NAMALWA (cell line): ENCODE data around the gene NSMCE1.
A peak's percentile ranks its signal among the peaks of the same experiment; 100 is the strongest.

Experiments used
- DNase-seq: peaks from one replicate; pipeline ENCODE4 v3.0.0-alpha.2; 2015; ENCODE audit warnings: low spot score

The NSMCE1 gene

DNA sequence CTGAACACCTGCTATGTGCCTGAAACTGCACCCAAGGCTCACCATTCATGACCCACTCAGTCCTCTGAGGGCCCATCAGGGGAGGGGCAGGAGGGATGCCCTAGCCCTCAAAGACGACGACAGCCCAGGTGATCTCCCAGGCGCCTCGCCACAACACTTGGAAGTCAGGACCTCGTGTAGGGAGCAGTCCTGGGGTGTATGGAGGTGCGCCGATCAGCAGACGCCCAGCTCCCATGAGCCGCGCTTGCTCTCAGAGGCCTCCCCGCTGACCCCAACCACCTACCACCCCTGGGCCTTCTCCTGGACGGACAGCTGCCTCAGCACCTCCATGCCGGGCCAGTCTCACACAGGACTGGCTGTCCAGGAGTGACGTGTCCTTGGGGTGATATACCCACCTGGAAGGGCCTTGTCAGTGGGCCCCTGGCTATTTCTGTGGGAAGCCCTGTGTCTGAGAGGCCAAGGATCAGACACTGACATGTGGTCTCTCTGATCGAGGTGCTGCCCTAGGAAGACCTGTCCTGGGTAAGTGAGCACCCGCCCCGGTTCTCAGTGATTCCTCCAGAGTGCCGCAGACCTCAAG, 38.6 kb downstream of the NSMCE1 start:
- no peak for DNase-seq

DNA sequence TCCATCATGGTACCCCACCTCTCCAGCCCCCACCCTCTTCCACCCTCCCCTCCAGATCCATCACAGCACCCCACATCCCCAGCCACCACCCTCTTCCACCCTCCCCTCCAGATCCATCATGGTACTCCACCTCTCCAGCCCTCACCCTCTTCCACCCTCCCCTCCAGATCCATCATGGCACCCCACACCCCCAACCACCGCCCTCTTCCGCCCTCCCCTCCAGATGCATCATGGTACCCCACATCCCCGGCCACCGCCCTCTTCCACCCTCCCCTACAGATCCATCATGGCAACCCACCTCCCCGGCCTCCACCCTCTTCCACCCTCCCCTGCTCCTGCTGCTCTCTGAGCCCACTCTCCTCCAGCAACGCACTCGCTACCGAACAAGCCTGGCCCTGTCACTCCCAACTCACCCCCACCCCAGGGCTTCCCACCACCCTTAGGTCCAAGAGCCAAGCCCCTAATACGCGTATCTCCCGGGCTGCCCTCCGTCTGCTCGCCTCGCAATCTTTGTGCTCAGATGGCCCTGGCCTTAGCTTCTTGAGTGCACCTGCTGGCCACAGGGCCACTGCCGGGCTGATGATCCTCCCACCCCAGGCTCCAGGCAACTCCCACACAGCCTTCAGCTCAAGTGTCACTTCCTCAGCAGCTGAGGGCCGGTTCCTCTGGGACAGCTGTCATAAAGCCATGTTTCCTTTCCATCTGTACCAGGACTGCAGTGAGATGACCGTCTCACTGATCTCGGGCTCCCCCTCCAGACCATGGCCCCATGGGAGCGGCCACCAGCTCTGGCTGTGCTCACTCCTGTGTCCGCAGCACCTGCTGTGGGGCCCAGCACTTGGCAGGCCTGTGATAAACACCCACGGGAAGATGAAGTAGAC, 39.7 kb downstream of the NSMCE1 start:
- no peak for DNase-seq

DNA sequence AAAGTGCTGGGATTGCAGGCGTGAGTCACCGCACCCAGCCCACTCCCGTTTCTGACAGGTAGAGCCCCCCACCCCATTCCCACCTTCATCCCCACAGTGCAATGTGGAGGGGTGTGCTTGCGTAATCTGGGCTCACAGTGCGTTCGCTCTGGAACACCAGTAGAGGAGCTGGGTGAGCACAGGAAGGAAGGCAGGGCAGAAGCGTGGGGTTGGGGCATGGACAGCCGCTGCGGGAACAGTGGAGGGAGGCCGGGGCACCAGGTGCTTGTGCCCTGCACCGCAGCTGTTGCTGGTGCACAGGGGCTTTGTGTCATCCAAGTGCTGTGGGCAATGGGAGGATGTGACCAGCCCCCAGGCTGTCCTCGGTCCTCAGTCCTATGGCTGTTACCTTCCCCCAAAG, 40.5 kb downstream of the NSMCE1 start:
- DNase-seq: no peak

DNA sequence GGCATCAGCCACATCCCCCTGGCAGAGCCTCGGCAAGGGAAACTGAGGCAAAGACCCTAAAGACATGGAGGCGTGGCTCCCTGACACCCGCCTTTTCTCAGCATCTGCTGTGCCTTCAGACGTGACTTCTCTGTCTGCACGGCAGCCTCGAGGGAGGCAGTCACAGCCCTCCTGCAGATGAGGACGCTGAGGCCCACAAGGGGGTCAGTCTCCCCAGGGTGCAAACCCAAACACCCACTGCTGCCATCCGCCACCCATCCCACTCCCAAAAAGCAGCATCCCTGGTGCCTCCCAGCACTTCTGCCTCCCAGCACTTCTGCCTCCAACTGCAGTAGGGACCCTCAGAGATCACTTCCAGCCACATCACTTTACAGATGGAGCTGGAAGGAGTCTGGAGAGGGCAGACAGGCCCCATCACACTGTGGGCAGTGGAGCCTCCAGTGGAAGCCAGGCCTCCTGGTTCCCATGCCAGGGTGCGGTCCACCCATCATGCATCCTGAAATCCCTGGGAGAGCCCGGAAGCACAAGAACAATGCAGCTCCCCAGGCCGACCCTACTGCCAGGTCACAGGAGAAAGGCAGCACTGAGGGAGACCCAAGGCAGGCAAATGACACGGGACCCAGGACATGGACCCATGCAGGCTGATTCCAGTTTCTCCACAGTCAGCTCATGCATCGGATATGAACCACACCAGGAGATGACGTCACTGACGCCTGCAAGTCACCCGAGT, 41.4 kb downstream of the NSMCE1 start:
- DNase-seq: no peak

DNA sequence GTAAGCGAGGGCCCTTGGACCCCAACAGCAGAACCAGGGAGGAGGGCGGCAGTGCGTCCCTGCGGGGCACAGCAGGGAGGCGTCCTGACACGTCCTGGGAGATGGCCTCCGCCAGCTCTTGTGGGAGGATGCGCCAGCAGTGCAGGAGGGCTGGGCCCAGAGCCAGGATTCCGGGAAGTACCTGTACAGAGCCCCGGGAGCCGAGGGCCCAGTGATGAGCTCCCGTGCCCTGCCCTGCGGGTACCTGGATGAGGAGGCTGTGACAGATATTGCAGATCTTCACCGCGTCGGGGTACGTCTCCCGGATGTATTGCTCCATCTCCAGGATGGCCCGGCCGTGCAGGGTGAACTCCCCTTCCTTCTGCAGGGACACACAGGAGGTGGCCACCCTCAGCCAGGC, 42.1 kb downstream of the NSMCE1 start:
- DNase-seq: no peak

DNA sequence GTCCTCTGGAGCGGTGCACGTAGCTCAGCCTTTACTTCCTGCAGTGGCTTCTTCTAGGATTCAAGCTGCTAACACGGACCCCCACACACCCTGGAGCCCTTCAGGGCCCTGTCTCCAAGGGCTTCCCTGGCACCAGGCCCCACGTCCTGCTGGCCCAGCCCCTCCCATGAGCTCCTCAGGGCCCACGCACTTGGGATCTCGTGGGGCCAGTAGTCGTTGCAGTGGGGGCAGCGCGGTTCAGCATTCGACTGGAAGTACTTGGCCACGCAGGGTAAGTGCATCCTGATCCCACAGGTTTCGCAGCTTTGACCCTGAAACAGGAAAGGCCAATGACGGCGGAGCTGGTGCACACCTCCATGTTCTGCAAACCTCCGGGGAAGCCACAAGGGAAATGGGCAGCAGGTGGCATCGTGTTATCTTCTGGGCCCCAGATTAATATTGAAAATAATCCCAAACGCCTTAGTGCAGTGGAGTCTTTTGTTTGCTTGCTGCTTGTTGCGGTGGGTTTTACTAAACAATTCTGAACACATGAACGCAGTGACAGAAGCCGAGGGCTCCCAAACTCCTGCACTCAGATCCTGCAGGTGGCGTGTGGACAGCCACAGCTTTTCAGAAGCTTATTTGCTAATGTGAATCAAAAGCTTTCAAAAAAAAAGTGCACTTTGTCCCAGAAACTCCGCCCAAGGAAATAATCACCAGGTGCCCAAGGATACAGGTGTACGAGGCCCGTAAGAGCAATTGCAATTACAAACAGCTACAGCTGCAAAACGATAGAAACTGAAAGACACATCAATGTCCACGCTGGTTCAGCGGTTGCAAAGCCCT, 42.8 kb downstream of the NSMCE1 start:
- peak; percentile 28 for DNase-seq

DNA sequence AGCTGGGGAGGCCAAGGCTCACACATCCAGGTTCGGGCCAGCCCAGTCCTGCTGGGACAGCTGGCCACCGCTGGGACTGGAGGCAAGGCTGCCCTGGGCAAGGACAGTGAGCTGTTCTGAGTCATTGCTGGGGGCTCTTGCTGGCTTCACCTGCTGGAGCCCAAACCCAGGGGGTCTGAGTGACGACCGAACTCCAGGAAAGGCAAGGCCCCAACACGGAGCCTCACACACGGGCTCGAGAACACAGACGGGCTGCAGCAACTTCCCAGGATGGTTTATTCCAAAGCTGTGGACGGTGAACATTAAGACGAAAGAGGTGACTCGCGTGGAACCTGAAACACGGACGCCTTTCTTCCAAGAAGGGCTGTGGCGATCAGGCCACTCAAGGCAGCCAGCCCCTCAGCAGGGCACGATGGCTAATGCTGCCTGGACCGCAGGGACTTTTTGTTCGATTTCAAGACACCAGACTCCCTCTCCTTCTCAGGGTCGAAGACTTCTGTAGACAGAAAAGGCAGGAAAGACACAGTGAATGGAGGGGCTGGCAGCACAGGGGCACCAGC, 43.8 kb downstream of the NSMCE1 start:
- no peak for DNase-seq

DNA sequence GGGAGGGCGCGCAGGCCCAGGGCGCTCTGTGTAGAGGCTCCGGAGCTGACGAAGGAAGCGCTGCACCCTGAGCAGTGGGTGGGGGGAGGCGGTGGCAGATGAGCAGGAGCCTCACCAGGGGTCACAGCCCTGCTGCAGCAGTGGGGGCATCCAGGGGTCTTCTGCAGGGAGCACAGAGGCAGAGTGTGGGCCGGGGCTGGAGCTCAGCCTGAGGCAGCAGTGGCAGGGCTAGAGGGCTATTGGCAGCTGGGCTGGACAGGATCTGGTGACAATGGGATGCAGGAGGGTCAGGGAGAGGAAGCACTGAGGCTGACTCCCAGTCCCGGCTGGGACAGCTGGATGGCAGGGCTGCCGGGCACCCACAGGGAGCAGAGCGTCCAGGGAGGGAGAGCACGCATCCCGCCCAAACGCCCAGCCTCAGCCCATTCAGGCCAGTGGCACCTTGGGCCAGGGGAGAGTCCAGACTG, 44.3 kb downstream of the NSMCE1 start:
- DNase-seq: no peak

DNA sequence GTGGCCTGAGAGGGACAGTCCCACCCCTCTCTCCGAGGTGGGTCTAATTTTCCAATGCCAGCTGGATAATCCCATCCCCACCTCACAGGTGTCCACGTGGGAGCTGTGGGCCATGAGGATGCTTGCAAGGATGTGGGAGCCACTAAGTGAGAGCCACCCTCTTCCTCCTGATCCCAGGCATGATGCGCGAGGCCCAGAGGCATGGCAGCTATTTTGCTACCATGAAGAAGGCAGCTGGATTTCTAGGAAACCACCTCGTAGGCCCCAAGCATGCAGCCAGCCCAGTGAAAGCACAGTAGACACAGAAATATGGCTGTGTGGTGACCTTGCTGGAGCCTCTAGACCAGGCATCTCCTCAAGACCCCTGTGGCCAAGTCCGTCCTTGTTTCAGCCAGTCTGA, 44.9 kb downstream of the NSMCE1 start:
- no peak for DNase-seq

DNA sequence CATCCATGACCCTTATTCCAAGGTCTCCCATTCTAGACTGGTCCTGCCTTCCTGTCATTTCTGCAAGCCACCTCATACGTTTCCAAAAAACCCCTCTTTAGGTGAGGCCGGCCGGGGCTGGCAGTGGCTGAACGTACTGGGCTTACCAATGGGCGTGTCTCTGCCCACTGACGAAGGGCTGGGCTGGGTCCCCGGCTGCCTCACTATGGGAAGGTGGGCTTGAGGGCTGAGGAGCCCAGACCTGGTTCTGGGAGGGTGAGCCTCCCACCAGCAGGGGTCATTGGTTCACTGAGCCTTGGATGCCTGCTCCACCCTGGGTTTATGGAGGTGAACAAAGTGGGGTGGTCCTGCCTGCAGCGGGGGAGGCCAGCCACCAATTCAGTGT, 45.4 kb downstream of the NSMCE1 start:
- no peak for DNase-seq

DNA sequence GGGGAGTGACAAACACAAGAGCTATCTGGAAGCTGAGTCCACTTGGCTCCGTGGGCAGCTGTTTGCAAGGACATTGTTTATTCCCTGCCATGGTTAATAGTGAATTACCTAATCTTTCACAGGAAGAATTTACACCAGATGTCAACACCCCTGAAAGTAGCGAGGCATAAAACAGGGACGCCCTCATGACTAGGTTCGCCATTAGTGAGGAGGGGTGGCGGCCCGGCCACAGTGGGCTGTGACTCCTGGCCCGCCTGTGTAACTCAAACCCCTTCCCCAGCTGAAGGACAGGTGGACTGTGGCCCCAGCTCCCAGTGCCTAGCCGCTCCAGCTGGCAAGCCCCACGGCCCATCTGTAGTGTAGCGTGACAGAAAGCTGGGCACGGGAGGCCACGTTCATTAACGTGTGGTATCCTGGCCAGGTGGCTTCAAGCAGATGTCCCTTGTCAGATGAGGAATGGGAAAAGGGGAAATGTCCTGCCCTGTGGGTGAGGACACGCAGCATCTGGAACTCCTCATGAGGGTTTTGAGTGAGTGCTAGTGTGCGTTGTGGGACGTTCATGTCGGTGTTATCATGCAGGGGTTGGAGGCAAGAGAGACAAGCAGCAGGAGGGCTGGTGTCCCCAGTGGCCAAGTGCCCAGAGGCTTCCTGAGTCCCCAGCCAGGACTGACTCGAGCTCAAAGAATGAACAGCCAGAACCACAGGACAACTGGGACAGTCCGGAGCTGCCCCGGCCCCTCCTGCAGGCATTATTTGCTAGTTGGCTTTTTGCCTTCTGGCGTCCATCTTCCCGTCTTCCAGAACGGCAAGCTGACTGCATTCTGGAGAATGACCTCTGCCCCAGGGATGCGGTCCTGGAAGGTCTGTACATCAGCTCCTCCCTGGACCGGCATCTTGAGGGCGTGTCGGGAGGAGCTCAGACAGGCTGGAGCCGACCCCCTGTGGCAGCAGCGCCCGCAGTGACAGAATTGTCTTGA, 46.0 kb downstream of the NSMCE1 start:
- DNase-seq: no peak

DNA sequence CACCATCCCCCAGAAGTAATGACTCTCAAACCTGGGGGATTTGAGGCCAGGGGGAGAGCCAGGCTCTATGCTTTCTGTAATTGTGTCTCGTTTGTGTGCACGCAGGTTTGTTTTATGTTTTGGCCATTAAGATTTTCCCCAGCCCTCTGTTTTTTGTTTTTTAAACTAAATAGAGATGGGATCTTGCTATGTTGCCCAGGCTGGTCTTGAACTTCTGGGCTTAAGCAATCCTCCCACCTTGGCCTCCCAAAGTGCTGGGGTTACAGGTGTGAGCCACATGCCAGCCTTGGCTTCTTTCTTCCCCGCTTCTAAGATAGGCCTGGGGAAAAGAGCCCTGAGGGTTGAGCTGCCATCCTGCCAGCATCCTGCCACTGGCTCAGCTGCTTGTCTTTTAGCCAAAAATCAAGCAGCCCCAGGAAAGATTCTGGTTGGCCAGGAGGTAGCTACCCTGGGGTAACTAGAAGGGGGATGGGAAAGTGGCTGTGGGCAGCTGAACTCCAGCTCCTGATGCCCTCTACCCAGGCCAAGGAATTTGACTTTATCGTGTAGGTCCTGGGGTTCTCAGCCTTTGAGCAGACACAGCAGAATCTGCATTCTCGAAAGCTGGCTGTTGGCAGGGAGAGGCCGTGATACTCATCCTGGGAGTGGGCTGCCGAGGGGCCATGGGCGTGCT, 46.9 kb downstream of the NSMCE1 start:
- no peak for DNase-seq

DNA sequence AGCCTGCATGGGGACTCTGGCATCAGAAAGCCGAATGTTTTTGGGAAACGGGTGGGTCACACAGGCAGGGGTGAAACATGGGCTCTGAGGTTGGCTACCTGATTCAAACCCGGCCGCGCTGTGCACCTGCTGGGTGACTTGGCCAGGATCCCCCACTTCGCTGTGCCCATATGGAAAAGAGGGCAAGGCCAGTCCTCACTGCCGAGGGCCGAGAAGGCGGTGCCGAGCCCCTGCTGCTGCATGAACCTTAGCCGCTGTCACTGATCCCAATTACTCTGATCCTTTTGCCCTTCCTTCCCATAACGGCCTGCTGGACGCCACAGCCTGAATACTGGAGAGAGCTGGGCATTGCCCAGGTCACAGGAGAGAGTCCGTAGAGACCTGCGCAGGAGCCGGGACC, 47.6 kb downstream of the NSMCE1 start:
- DNase-seq: no peak

DNA sequence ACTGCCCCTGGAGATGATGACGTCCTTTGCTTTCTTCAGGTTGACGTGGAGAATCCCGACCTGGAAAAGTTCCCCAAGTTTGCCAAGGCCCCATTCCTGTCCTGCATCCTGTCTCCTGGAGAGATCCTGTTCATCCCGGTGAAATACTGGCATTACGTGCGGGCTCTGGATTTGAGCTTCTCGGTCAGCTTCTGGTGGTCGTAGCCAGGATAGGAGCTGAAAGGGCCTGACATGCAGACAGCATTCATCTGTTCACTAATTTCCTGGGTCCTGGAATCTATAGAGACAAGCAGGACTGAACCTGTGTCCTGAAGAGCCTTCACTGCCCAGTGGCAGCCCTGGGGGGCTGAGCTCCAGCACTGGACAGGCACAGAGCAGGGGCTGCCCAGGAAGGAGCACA, 48.0 kb downstream of the NSMCE1 start:
- no peak for DNase-seq

DNA sequence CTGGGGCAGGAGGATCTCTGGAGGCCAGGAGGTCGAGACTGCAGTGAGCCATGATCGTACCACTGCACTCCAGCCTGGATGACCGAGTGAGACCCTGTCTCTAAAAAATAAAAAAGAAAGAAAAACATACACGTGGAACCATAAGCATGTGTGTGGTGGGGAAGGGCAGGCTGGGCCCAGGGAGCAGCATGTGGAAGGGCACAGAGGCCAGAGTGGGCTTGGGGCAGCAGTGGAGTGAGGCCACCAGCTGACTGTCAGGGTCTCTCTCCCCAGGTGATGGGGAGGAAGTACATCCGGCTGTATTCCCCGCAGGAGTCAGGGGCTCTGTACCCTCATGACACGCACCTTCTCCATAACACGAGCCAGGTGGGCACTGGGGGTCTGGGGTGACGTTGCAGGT, 48.5 kb downstream of the NSMCE1 start:
- no peak for DNase-seq

DNA sequence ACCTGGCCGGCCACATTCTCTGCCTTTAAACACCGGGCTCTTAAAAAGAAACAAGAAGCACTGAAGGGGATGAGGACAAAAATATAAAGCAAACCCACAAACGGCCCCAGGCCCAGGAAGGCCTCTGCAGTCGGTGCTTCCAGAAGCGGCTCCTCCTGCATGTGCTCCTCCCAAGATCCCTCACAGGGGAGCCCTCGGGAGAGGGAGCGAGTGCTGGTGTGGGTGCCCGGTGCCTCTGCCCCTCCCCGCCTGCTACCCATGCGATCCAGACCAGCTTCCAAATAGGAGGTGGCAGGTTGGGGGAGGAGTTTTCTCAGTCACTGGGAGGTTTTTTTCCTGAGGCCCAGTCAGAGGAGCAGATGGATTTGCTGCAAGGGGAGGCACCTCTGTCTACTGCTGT, 49.4 kb downstream of the NSMCE1 start:
- no peak for DNase-seq

DNA sequence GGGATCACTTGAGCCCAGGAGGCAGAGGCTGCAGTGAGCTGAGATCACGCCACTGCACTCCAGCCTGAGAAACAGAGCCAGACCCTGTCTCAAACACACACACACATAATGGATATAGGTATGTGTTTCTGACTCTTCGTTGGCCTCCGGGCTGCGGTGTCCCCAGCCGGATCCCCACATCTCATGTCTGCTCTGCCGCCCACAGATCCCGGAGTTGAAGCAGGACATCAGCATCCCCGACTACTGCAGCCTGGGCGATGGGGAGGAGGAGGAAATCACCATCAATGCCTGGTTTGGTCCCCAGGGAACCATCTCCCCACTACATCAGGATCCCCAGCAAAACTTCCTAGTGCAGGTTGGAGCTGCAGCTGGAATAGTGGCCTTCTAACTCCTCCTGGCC, 49.8 kb downstream of the NSMCE1 start:
- DNase-seq: no peak

DNA sequence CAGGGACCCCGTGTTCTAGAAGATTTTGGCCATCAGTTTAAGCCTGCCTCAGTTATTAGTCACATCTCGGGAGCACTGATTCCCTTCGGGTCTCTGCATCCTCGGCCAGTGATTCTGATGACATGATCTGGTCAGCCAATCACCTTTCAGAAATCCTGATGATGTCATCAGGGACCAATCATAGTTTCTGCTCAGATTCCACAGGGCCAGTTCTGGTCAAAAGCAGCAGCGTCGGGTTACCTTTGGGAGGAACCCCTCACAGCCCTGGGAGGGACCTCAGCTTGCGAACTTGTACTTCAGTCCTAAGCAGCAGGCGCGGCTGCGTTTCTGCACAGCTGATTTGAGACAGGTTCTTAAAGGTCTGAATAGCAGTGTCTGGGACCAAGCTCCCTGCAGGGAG, 51.3 kb downstream of the NSMCE1 start:
- DNase-seq: no peak

DNA sequence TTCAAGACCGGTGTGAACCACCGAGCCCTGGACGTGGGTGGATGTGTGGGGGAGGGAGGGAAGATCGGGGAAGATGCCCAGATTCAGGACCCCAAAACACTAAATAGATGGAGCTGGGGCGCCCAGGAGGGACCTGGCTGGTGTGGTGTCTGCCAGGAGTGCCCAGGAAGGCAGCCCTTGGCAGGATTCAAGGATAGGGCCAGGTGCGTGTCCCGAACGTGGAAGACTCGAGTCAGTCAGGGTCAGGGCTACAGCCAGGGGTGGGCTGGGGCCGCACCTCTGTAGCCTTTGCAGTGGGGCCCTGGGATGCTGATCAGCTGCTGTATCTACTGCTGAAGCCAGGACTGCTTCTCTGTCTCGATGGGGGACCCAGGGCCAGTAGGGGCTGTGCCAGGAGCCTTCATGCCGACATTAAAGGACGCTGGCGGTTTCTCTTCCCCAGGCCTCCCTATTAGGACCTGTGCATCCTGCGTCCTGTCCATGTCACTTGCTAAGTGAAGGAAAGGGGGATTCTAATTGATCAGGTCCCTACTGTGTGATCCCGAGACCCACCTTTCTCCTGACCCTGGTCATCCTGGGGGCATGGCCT, 52.2 kb downstream of the NSMCE1 start:
- no peak for DNase-seq

DNA sequence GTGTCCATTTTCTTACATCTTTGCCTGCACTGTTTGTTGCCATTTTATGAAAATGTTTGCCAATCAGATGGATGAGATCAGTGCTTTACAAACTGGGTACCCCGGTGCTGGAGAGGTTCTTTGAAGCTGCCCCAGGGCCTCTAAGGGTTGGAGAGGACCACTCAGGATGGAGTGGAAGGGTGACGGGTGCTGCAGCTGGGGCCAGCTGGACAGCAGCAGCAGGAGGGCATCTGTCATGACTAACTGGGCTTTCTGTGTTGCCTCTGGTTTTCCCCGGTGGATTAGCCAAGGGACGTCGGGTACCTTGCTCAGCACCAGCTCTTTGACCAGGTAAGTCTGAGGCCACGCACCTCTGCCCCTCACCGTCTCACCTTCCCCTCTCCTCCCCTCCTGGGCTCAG, 52.9 kb downstream of the NSMCE1 start:
- no peak for DNase-seq
